GM12873 (cell line): Measurements from ENCODE around the gene SLIT3.

Experiments
- CTCF ChIP-seq: IDR thresholded peaks from 2 replicates; pipeline ENCODE4 v1.5.1; 2012; ENCODE audit warnings: low read depth, mild to moderate bottlenecking, moderate library complexity, low read length, control low read depth; ENCODE audit not compliant: insufficient read depth; ENCODE audit errors: missing control alignments

The SLIT3 gene

GRCh38 chr5:168972731-168973130, 328.2 kb downstream of the SLIT3 start:
- TF ChIP-seq CTCF = no peak

GRCh38 chr5:168971100-168971499, 329.8 kb downstream of the SLIT3 start:
- TF ChIP-seq CTCF = no peak

GRCh38 chr5:168969326-168969886, 331.5 kb downstream of the SLIT3 start:
- no peak for TF ChIP-seq CTCF

GRCh38 chr5:168967882-168968620, 332.9 kb downstream of the SLIT3 start:
- TF ChIP-seq CTCF = no peak

- no peak for TF ChIP-seq CTCF
Observed at GRCh38 chr5:168965638-168966037, 335.3 kb downstream of the SLIT3 start.

- no peak for TF ChIP-seq CTCF
Observed at GRCh38 chr5:168964182-168964581, 336.8 kb downstream of the SLIT3 start.

GRCh38 chr5:168962306-168962705, 338.6 kb downstream of the SLIT3 start:
- no peak for TF ChIP-seq CTCF
